ENCODE results near the gene ARHGEF37. TPM values are rescaled to one million over a fixed set of nuclear protein-coding genes. Genes with fewer than 3 reads are reported as not detected.

The ARHGEF37 gene
- total RNA-seq, 1 experiment from 2014 or later: 17.0 TPM

DNA sequence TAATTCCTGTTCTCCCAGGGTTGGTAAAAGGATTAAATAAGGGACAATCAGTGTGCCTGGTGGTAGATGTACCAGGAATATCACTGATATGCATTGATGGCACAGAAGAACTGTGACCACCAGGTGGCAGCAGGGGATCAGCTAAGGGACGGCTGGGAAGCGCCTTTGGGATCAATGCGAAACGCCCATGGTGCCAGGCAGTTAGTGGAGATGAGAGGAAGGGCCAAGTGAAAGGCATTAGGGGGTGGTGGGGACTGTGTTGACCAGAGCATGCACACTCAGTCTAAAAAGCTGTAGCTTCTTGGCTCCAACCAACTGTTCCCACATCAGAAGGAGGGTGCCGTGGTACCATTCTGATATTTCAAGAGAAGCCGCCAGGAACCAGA, 55.6 kb downstream of the ARHGEF37 start:
- no peaks in the 10 kb centered on the region for H3K9me2 ChIP-seq (replicated peaks; ENCODE audit: insufficient read depth, low read length)
- H3K79me2 ChIP-seq (ENCODE audit: low read length): no peaks in the 10 kb centered on the region
- peaks cover 14% of the 10 kb centered on the region for H3K4me1 ChIP-seq (ENCODE audit: low read length)
- no peak overlapping the region for H3K27ac ChIP-seq (ENCODE audit: low read length)
- no peak overlapping the region for H3K4me3 ChIP-seq (ENCODE audit: low read length)
- no peaks in the 10 kb centered on the region for H3K27me3 ChIP-seq (ENCODE audit: low read length)
- peaks cover 1% of the 10 kb centered on the region; the same call in 1 of the 2 replicates for H3K36me3 ChIP-seq (ENCODE audit: insufficient read depth, low read length)
- no peaks in the 10 kb centered on the region for H4K20me1 ChIP-seq (ENCODE audit: insufficient read depth, low read depth, low read length)
- no peak overlapping the region for H2AFZ ChIP-seq (ENCODE audit: low read length)
- no peak overlapping the region for H3K9ac ChIP-seq (ENCODE audit: low read length)
- H3K4me2 ChIP-seq (ENCODE audit: low read depth, low read length, poor library complexity, severe bottlenecking): no peak overlapping the region
- no peaks in the 10 kb centered on the region for H3K9me3 ChIP-seq (ENCODE audit: low read length)
- peak; percentile 83 for DNase-seq

GRCh38 chr5:149638136-149638535, 56.8 kb downstream of the ARHGEF37 start:
- H3K9me2 ChIP-seq (replicated peaks; ENCODE audit: insufficient read depth, low read length): no peaks in the 10 kb centered on the region
- no peaks in the 10 kb centered on the region for H3K27me3 ChIP-seq (ENCODE audit: low read length)
- no peaks in the 10 kb centered on the region for H3K9me3 ChIP-seq (ENCODE audit: low read length)
- H4K20me1 ChIP-seq (ENCODE audit: insufficient read depth, low read depth, low read length): no peaks in the 10 kb centered on the region
- H3K4me1 ChIP-seq (ENCODE audit: low read length): peaks cover 14% of the 10 kb centered on the region
- H3K79me2 ChIP-seq (ENCODE audit: low read length): no peaks in the 10 kb centered on the region
- no peaks in the 10 kb centered on the region for H3K36me3 ChIP-seq (ENCODE audit: insufficient read depth, low read length)
- no peak overlapping the region for H3K4me3 ChIP-seq (ENCODE audit: low read length)
- no peak overlapping the region for H2AFZ ChIP-seq (ENCODE audit: low read length)
- no peak overlapping the region for H3K27ac ChIP-seq (ENCODE audit: low read length)
- no peak for DNase-seq
- no peak overlapping the region for H3K9ac ChIP-seq (ENCODE audit: low read length)
- no peak overlapping the region for H3K4me2 ChIP-seq (ENCODE audit: low read depth, low read length, poor library complexity, severe bottlenecking)

DNA sequence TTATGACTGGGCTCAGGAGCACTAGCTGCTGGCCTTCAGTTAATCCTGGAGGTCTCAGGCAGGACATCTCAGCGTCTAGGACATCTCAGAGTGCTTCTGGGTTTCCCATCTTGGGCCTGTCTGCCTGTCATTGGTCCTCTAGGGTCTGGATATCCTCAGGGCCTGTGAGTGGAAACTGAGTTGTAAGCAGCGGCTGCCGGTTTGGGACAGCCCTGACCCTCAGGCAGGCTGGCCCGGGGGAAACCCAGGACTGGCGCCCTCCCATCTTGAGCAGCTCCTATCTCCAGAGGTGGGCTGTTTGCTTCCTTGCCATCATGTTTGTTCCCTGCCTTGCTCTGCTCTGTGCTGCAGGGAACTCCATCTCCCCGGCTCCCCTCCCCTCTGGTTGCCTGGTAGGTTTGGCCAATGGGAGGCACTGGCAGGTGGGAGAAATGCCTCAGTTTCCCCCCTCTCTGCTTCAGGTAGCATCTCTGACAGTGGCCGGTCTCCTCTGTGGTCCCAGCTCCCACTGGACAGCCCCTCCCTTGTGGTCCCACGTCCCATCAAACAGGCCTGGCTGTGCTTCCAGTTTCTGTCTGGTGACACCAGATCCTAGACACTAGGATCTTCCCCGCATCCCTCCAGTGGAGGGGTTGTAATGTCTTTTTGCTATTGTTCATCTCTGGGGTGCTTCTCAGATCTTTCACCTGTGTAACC, 57.4 kb downstream of the ARHGEF37 start:
- Histone ChIP-seq H3K79me2 (ENCODE audit: low read length) (no peaks in the 10 kb centered on the region), H2AFZ (ENCODE audit: low read length) (no peak overlapping the region), H3K4me2 (ENCODE audit: low read depth, low read length, poor library complexity, severe bottlenecking) (no peak overlapping the region), H3K9me2 (replicated peaks; ENCODE audit: insufficient read depth, low read length) (no peaks in the 10 kb centered on the region), H3K27me3 (ENCODE audit: low read length) (no peaks in the 10 kb centered on the region), H3K9ac (ENCODE audit: low read length) (no peak overlapping the region), H3K4me1 (ENCODE audit: low read length) (peaks cover 14% of the 10 kb centered on the region), H3K36me3 (ENCODE audit: insufficient read depth, low read length) (no peaks in the 10 kb centered on the region), H3K4me3 (ENCODE audit: low read length) (no peak overlapping the region), H3K27ac (ENCODE audit: low read length) (no peak overlapping the region), H3K9me3 (ENCODE audit: low read length) (no peaks in the 10 kb centered on the region), H4K20me1 (ENCODE audit: insufficient read depth, low read depth, low read length) (no peaks in the 10 kb centered on the region)
- no peak for DNase-seq

- Histone ChIP-seq H3K27ac (ENCODE audit: low read length) (no peak overlapping the region), H2AFZ (ENCODE audit: low read length) (no peak overlapping the region), H3K9me3 (ENCODE audit: low read length) (no peaks in the 10 kb centered on the region), H3K9ac (ENCODE audit: low read length) (no peak overlapping the region), H3K4me1 (ENCODE audit: low read length) (peaks cover 14% of the 10 kb centered on the region), H3K27me3 (ENCODE audit: low read length) (no peaks in the 10 kb centered on the region), H3K79me2 (ENCODE audit: low read length) (no peaks in the 10 kb centered on the region), H4K20me1 (ENCODE audit: insufficient read depth, low read depth, low read length) (no peaks in the 10 kb centered on the region), H3K4me2 (ENCODE audit: low read depth, low read length, poor library complexity, severe bottlenecking) (no peak overlapping the region), H3K9me2 (replicated peaks; ENCODE audit: insufficient read depth, low read length) (no peaks in the 10 kb centered on the region), H3K4me3 (ENCODE audit: low read length) (no peak overlapping the region), H3K36me3 (ENCODE audit: insufficient read depth, low read length) (no peaks in the 10 kb centered on the region)
- DNase-seq: no peak
These were observed 58.4 kb downstream of the ARHGEF37 start for GRCh38 chr5:149639737-149640136.

DNA sequence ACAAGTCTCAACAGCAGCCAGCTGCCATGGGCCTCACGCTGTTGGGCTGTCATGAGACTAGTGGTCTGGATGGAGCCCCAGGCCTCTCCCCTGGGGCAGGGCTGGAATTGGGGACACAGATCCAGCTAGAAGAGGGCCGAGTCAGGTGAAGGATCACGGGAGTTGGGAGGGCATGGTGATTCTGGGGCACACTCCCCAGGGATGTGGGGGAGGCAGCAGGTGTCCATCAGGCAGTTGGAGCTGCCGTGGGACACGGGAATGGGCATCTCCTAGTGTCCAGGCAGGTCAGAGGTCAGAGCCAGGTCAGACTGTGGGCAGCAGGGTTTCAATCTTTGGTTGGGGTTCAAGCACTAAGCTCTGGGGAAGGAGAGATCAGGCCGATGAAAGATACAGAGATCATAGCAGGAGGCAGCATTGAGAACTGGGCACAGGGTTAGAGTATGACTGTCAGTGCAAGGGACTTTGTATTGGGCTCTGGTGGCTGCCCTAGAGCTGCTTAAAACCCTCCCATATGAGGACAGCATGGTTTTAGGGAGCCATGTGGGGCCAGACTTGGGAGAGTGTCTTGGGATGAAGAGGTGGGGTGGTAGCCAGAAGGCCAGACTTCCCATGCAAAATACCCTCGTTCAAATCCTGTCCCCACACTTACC, 59.2 kb downstream of the ARHGEF37 start:
- H3K4me2 ChIP-seq (ENCODE audit: low read depth, low read length, poor library complexity, severe bottlenecking): no peak overlapping the region
- no peak for DNase-seq
- H3K27me3 ChIP-seq (ENCODE audit: low read length): no peaks in the 10 kb centered on the region
- no peaks in the 10 kb centered on the region for H3K9me2 ChIP-seq (replicated peaks; ENCODE audit: insufficient read depth, low read length)
- H3K4me1 ChIP-seq (ENCODE audit: low read length): peaks cover 14% of the 10 kb centered on the region
- no peaks in the 10 kb centered on the region for H3K36me3 ChIP-seq (ENCODE audit: insufficient read depth, low read length)
- H3K9ac ChIP-seq (ENCODE audit: low read length): no peak overlapping the region
- H3K79me2 ChIP-seq (ENCODE audit: low read length): no peaks in the 10 kb centered on the region
- H3K9me3 ChIP-seq (ENCODE audit: low read length): no peaks in the 10 kb centered on the region
- H2AFZ ChIP-seq (ENCODE audit: low read length): no peak overlapping the region
- H4K20me1 ChIP-seq (ENCODE audit: insufficient read depth, low read depth, low read length): no peaks in the 10 kb centered on the region
- no peak overlapping the region for H3K4me3 ChIP-seq (ENCODE audit: low read length)
- no peak overlapping the region for H3K27ac ChIP-seq (ENCODE audit: low read length)

- H2AFZ ChIP-seq (ENCODE audit: low read length): no peak overlapping the region
These were observed 59.8 kb downstream of the ARHGEF37 start for GRCh38 chr5:149641000-149641576.

GRCh38 chr5:149641600-149641999, 60.3 kb downstream of the ARHGEF37 start:
- no peaks in the 10 kb centered on the region for H3K27me3 ChIP-seq (ENCODE audit: low read length)
- no peaks in the 10 kb centered on the region for H4K20me1 ChIP-seq (ENCODE audit: insufficient read depth, low read depth, low read length)
- H3K9ac ChIP-seq (ENCODE audit: low read length): no peak overlapping the region
- H3K27ac ChIP-seq (ENCODE audit: low read length): no peak overlapping the region
- no peaks in the 10 kb centered on the region for H3K79me2 ChIP-seq (ENCODE audit: low read length)
- no peaks in the 10 kb centered on the region for H3K36me3 ChIP-seq (ENCODE audit: insufficient read depth, low read length)
- H3K9me2 ChIP-seq (replicated peaks; ENCODE audit: insufficient read depth, low read length): no peaks in the 10 kb centered on the region
- no peak for DNase-seq
- no peak overlapping the region for H2AFZ ChIP-seq (ENCODE audit: low read length)
- no peak overlapping the region for H3K4me3 ChIP-seq (ENCODE audit: low read length)
- H3K4me2 ChIP-seq (ENCODE audit: low read depth, low read length, poor library complexity, severe bottlenecking): no peak overlapping the region
- H3K9me3 ChIP-seq (ENCODE audit: low read length): no peaks in the 10 kb centered on the region
- H3K4me1 ChIP-seq (ENCODE audit: low read length): peaks cover 14% of the 10 kb centered on the region

More at GRCh38 chr5:149641000-149641576, 59.8 kb downstream of the ARHGEF37 start:
- H3K4me1 ChIP-seq (ENCODE audit: low read length): peaks cover 14% of the 10 kb centered on the region
- peak; percentile 63 for DNase-seq
- H3K36me3 ChIP-seq (ENCODE audit: insufficient read depth, low read length): no peaks in the 10 kb centered on the region
- H3K9ac ChIP-seq (ENCODE audit: low read length): no peak overlapping the region
- no peaks in the 10 kb centered on the region for H3K79me2 ChIP-seq (ENCODE audit: low read length)
- H3K4me3 ChIP-seq (ENCODE audit: low read length): no peak overlapping the region
- H3K9me3 ChIP-seq (ENCODE audit: low read length): no peaks in the 10 kb centered on the region
- H4K20me1 ChIP-seq (ENCODE audit: insufficient read depth, low read depth, low read length): no peaks in the 10 kb centered on the region
- no peaks in the 10 kb centered on the region for H3K27me3 ChIP-seq (ENCODE audit: low read length)
- peak overlapping the region; percentile 8 for H3K4me2 ChIP-seq (ENCODE audit: low read depth, low read length, poor library complexity, severe bottlenecking)
- H3K27ac ChIP-seq (ENCODE audit: low read length): no peak overlapping the region
- no peaks in the 10 kb centered on the region for H3K9me2 ChIP-seq (replicated peaks; ENCODE audit: insufficient read depth, low read length)

DNA sequence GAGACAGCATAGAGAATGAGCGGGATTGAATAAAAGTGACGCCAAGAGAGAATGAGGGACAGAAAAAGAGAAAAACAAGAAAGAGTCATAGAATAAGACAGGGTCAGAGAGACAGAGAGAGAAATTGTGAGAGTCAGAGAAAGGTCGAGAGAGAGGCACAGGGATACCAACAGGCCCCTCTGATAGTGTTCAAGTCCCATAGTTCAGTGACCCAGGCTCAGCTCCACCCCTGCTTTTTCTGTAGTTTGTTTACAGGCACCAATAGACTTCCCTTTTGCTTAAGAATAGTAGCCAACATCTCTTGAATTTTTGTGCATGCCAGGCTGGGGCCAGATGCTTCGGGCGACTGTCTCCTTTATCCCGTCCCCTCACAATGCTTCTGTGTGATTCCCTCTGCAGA, 62.5 kb downstream of the ARHGEF37 start:
- H3K4me3 ChIP-seq (ENCODE audit: low read length): no peak overlapping the region

More for the DNA sequence above, 62.5 kb downstream of the ARHGEF37 start:
- H3K9me3 ChIP-seq (ENCODE audit: low read length): no peaks in the 10 kb centered on the region
- peaks cover 23% of the 10 kb centered on the region for H3K4me1 ChIP-seq (ENCODE audit: low read length)
- H3K27ac ChIP-seq (ENCODE audit: low read length): no peak overlapping the region
- no peak overlapping the region for H3K4me2 ChIP-seq (ENCODE audit: low read depth, low read length, poor library complexity, severe bottlenecking)
- no peak for DNase-seq
- no peaks in the 10 kb centered on the region for H3K9me2 ChIP-seq (replicated peaks; ENCODE audit: insufficient read depth, low read length)
- no peaks in the 10 kb centered on the region for H4K20me1 ChIP-seq (ENCODE audit: insufficient read depth, low read depth, low read length)
- H3K27me3 ChIP-seq (ENCODE audit: low read length): no peaks in the 10 kb centered on the region
- H2AFZ ChIP-seq (ENCODE audit: low read length): no peak overlapping the region
- H3K9ac ChIP-seq (ENCODE audit: low read length): no peak overlapping the region
- no peaks in the 10 kb centered on the region for H3K36me3 ChIP-seq (ENCODE audit: insufficient read depth, low read length)
- no peaks in the 10 kb centered on the region for H3K79me2 ChIP-seq (ENCODE audit: low read length)

All from Karpas-422 (cell line).